Mammary epithelial cell (primary cell): ENCODE data around the gene MSANTD1.

Experiments
- CTCF ChIP-seq, 2 donors: IDR thresholded peaks in 1 of 2; conservative IDR thresholded peaks in 1 of 2; 2 replicates each; pipeline ENCODE4 v1.5.1; 2011 to 2012; ENCODE audit warnings: inconsistent platforms in 2 of 2, low read length in 2 of 2, mild to moderate bottlenecking in 2 of 2, control low read depth in 1 of 2, low read depth in 1 of 2; ENCODE audit not compliant: insufficient read depth in 1 of 2; ENCODE audit errors: extremely low read depth in 1 of 2
- EZH2 ChIP-seq: IDR thresholded peaks from 2 replicates; pipeline ENCODE4 v1.6.1; 2012; ENCODE audit warnings: low read length, inconsistent platforms, borderline replicate concordance

- TF ChIP-seq EZH2 (no peak), CTCF (conservative IDR thresholded peaks at IDR 0.05 in 1 of 2, IDR thresholded peaks at IDR 0.05 in 1 of 2; ENCODE audit: extremely low read depth in 1 of 2, insufficient read depth in 1 of 2, low read depth in 1 of 2, low read length in 2 of 2) (no peak)
These were observed 20.4 kb downstream of the MSANTD1 start for GRCh38 chr4:3269105-3269927.
